ENCODE results near the gene SPPL2C. TPM values are rescaled to one million over a fixed set of nuclear protein-coding genes. Genes with fewer than 3 reads are reported as not detected.

The SPPL2C gene
- total and polyA plus RNA-seq, 7 donors: 0.60 TPM; not detected in 6

DNA sequence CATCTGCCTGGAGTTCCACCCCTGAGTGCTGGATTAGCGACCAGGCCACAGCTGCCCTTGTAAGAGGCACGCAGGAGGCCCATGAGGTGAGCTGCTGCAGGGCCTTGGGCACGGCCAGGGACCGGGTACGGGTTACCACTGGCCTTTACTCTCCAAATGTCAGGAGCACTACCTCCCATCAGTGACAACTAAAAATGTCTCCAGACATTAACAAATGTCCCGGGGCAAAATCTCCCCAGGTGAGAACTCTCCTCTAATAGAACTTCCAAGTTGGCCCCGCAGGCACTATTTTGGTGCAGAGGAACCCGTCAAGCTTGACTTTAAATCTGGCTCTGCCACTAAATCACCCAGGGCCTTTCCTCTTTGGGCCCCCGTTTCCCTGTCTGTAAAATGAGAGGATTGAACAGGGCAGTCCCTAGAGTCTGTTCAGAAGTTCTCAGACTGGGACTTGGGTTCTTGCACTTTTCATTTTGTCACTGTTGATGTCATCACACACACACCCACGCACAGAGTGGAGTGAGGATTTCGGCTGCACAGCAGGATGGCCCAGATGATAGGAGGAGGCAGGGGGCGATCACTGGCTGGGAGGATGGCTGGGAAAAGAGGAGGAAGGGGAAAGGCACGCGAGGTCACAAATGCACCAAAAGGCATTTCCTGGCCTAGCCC lies 25.1 kb downstream of the SPPL2C start:
- H3K27ac ChIP-seq: peak overlapping the region in 1 of 4 donors; percentile 39
- no peaks in the 10 kb centered on the region for H3K27me3 ChIP-seq
- peaks cover 0 to 14% (median 13%) of the 10 kb centered on the region in 4 donors for H3K4me1 ChIP-seq
- DNase-seq: no peak
- TF ChIP-seq, protein P1, sequence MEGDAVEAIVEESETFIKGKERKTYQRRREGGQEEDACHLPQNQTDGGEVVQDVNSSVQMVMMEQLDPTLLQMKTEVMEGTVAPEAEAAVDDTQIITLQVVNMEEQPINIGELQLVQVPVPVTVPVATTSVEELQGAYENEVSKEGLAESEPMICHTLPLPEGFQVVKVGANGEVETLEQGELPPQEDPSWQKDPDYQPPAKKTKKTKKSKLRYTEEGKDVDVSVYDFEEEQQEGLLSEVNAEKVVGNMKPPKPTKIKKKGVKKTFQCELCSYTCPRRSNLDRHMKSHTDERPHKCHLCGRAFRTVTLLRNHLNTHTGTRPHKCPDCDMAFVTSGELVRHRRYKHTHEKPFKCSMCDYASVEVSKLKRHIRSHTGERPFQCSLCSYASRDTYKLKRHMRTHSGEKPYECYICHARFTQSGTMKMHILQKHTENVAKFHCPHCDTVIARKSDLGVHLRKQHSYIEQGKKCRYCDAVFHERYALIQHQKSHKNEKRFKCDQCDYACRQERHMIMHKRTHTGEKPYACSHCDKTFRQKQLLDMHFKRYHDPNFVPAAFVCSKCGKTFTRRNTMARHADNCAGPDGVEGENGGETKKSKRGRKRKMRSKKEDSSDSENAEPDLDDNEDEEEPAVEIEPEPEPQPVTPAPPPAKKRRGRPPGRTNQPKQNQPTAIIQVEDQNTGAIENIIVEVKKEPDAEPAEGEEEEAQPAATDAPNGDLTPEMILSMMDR (IDR thresholded peaks at IDR 0.05): no peak
- TF ChIP-seq POLR2A (IDR thresholded peaks at IDR 0.05) (no peak), POLR2AphosphoS5 (IDR thresholded peaks at IDR 0.05) (no peak), EP300 (IDR thresholded peaks at IDR 0.05) (no peak)
- intact Hi-C loops (cut with DNase I): no loop called here
- H3K9me3 ChIP-seq: no peaks in the 10 kb centered on the region
- H3K4me3 ChIP-seq: no peak overlapping the region
- WGBS, 2 donors: 69 to 74% methylated on average over 14 of the region's 14 CpGs
- no peaks in the 10 kb centered on the region for H3K36me3 ChIP-seq

DNA sequence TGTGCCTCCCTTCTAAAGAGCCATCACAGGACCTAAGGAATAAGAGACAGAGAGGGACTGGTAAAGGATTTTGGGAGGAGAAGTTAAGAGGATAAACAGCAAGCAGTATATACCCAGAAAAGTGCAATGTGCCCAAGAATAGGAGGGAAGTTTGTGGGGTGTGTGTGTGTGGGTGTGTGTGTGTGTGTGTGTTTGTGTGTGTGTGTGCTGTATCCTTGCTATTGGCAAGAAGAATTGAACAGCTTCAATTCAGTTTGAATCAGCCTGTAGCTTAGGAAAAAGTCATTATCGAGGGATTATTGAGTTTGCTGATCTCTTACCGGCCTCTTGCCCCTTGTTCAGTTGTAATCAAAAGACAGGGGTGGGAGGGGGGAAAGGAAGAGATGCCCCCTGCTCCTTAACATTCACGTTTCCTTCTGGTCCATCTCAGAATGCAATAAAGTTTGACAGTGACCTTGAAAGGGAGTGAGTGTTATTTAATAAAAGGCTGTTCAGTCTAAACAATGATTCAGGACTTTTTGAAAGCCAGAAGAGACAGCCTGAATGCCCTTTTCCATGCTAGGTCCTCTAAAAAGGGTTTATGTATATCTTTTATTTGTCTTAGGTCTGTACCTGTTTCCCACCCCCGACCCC lies 25.8 kb downstream of the SPPL2C start:
- no peak for DNase-seq
- H3K36me3 ChIP-seq: no peaks in the 10 kb centered on the region
- intact Hi-C loops (cut with DNase I): no loop called here
- no peak overlapping the region for H3K4me3 ChIP-seq
- WGBS, 2 donors: 28 to 49% methylated on average over 4 of the region's 4 CpGs
- peak in 1 of 4 donors; percentile 38 for TF ChIP-seq POLR2AphosphoS5 (IDR thresholded peaks at IDR 0.05)
- TF ChIP-seq EP300 (IDR thresholded peaks at IDR 0.05): no peak
- H3K27me3 ChIP-seq: no peaks in the 10 kb centered on the region
- H3K27ac ChIP-seq: peak overlapping the region in 1 of 4 donors; percentile 39
- peaks cover 0 to 14% (median 13%) of the 10 kb centered on the region in 4 donors for H3K4me1 ChIP-seq
- H3K9me3 ChIP-seq: no peaks in the 10 kb centered on the region

DNA sequence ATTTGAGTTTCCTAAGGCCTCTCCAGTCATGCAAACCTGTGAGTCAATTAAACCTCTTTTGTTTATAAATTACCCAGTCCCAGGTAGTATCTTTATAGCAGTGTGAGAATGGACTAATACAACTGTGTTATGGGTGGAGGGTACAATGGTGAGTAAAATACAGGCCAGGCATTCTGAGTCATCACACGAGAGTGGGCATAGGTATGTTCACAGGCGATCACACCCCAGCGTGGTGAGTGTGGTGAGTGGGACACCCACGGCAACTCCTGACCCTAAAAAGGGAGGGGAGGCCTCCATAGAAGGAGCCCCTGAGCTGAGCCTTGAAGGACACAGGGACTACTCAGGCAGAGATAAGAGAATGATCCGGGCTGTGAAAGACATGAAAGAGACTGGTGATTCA lies 27.0 kb downstream of the SPPL2C start:
- intact Hi-C loops (cut with DNase I): no loop called here
- no peak for DNase-seq
- peaks cover 0 to 14% (median 13%) of the 10 kb centered on the region in 4 donors for H3K4me1 ChIP-seq
- no peaks in the 10 kb centered on the region for H3K36me3 ChIP-seq
- no peaks in the 10 kb centered on the region for H3K9me3 ChIP-seq
- 65 to 83% methylated on average over 5 of the region's 5 CpGs for WGBS, 2 donors
- no peaks in the 10 kb centered on the region for H3K27me3 ChIP-seq
- no peak overlapping the region for H3K27ac ChIP-seq
- no peak overlapping the region for H3K4me3 ChIP-seq
- TF ChIP-seq POLR2AphosphoS5 (IDR thresholded peaks at IDR 0.05): no peak
- TF ChIP-seq EP300 (IDR thresholded peaks at IDR 0.05): no peak
- TF ChIP-seq, protein P1 (IDR thresholded peaks at IDR 0.05): no peak
- no peak for TF ChIP-seq POLR2A (IDR thresholded peaks at IDR 0.05)

DNA sequence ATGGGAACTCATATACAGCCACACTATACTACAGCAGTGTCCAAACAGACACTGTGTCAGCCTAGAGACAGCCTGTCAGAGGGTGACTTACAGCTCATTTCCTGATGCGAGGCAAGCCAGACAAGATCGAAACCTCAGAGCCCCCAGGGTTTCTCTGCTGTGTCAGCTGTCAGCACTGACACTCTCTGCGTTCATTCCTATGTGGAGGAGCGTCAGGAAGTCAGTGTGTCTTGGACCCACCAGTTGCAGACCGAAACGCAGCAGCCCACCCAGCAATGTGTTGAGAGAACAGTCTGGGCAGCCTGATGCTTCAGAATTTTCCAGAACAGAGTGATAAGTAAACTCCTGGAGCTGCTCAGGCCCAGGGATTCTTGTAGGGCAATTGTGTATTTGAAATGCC lies 29.0 kb downstream of the SPPL2C start:
- Histone ChIP-seq H3K27me3 (no peaks in the 10 kb centered on the region), H3K9me3 (peaks cover 0 to 3% (median 0%) of the 10 kb centered on the region in 4 donors), H3K4me1 (peaks cover 0 to 14% (median 13%) of the 10 kb centered on the region in 4 donors), H3K36me3 (no peaks in the 10 kb centered on the region), H3K27ac (no peak overlapping the region), H3K4me3 (no peak overlapping the region)
- intact Hi-C loops (cut with DNase I): no loop called here
- no peak for DNase-seq
- WGBS, 2 donors: 12 to 39% methylated on average over 6 of the region's 6 CpGs
- TF ChIP-seq EP300 (IDR thresholded peaks at IDR 0.05) (no peak), POLR2AphosphoS5 (IDR thresholded peaks at IDR 0.05) (no peak), POLR2A (IDR thresholded peaks at IDR 0.05) (no peak)
- TF ChIP-seq, protein P1 (IDR thresholded peaks at IDR 0.05): no peak

DNA sequence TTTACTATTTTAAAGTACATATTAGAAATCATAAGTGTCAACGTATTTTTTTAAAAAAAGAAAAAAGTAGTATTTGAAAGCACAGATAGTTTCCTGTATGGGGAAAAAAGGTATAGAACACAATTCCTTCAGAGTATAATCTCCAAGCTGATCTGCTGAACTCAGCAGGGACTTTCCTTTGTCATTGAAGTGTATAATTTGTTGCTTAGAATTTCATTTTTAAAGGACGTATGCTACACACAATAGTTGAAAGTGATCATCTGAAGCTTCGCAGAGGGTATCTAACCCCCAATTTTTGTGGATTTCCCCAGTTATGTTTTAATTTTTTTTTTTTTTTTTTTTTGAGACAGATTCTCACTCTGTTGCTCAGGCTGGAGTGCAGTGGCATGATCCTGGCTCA lies 29.5 kb downstream of the SPPL2C start:
- no peaks in the 10 kb centered on the region for H3K36me3 ChIP-seq
- no peak for DNase-seq
- H3K27me3 ChIP-seq: no peaks in the 10 kb centered on the region
- peaks cover 0 to 3% (median 0%) of the 10 kb centered on the region in 4 donors for H3K9me3 ChIP-seq
- peaks cover 0 to 14% (median 13%) of the 10 kb centered on the region in 4 donors for H3K4me1 ChIP-seq
- TF ChIP-seq, protein P1 (IDR thresholded peaks at IDR 0.05): no peak
- TF ChIP-seq EP300 (IDR thresholded peaks at IDR 0.05): no peak
- TF ChIP-seq POLR2A (IDR thresholded peaks at IDR 0.05): no peak
- TF ChIP-seq POLR2AphosphoS5 (IDR thresholded peaks at IDR 0.05): no peak
- WGBS, 2 donors: 54 to 58% methylated on average over 3 of the region's 3 CpGs
- H3K27ac ChIP-seq: no peak overlapping the region
- intact Hi-C loops (cut with DNase I): no loop called here
- H3K4me3 ChIP-seq: no peak overlapping the region

Data from sigmoid colon (tissue), 7 donors.